ENCODE results near the gene TSEN15.

- TF ChIP-seq CTCF (IDR thresholded peaks at IDR 0.05) (no peak), POLR2A (IDR thresholded peaks at IDR 0.05) (no peak)
These were observed 19.1 kb upstream of the TSEN15 start for GRCh38 chr1:184032306-184032929.

Measured in body of pancreas (tissue), 4 donors.